ENCODE measurements around the gene IL5. TPM values are rescaled to one million over a fixed set of nuclear protein-coding genes. Genes with fewer than 3 reads are reported as not detected.

IL5 gene
- total RNA-seq, 4 donors from 2014 or later = not detected

GRCh38 chr5:132498686-132499271, 44.5 kb downstream of the IL5 start:
- no peak overlapping the region for H3K4me3 ChIP-seq (ENCODE audit: low read depth, poor library complexity, severe bottlenecking)
- WGBS, 2 donors = 78 to 89% methylated on average over 4 of the region's 4 CpGs
- DNase-seq (ENCODE audit: low spot score in 2 of 2) = peak; percentile 11 to 76
- intact Hi-C loops (cut with DNase I; ENCODE audit: low total_unique reads) = no loop called here
- TF ChIP-seq POLR2A (IDR thresholded peaks at IDR 0.05) = no peak
- TF ChIP-seq, protein P1, sequence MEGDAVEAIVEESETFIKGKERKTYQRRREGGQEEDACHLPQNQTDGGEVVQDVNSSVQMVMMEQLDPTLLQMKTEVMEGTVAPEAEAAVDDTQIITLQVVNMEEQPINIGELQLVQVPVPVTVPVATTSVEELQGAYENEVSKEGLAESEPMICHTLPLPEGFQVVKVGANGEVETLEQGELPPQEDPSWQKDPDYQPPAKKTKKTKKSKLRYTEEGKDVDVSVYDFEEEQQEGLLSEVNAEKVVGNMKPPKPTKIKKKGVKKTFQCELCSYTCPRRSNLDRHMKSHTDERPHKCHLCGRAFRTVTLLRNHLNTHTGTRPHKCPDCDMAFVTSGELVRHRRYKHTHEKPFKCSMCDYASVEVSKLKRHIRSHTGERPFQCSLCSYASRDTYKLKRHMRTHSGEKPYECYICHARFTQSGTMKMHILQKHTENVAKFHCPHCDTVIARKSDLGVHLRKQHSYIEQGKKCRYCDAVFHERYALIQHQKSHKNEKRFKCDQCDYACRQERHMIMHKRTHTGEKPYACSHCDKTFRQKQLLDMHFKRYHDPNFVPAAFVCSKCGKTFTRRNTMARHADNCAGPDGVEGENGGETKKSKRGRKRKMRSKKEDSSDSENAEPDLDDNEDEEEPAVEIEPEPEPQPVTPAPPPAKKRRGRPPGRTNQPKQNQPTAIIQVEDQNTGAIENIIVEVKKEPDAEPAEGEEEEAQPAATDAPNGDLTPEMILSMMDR (IDR thresholded peaks at IDR 0.05) = no peak

DNA sequence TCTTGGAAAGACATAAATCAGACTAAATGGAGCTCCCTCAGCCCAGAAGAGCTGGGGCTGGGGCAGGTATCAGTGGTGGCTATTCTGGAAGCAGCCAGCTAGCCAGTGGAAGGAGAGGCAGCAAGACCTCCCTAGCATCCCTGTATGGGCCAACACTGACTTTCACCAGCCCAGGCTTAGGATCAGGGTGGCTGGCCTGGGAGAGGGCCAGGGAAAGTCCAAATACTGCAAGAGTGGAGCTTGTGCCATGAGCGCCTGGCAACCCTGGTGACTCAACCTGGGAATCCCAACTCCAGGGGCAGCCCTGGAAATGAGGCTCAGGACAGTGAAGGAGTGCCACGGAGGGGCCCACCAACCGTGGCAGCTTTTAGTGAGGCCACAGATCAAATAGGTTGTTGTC, 45.2 kb downstream of the IL5 start:
- TF ChIP-seq POLR2A (IDR thresholded peaks at IDR 0.05) = no peak
- TF ChIP-seq, protein P1 (IDR thresholded peaks at IDR 0.05) = no peak
- peak; percentile 39 to 88 for DNase-seq (ENCODE audit: low spot score in 2 of 2)
- WGBS, 2 donors = 40 to 62% methylated on average over 3 of the region's 3 CpGs
- H3K4me3 ChIP-seq (ENCODE audit: low read depth, poor library complexity, severe bottlenecking) = no peak overlapping the region
- intact Hi-C loops (cut with DNase I; ENCODE audit: low total_unique reads) = no loop called here

GRCh38 chr5:132497488-132497997, 45.8 kb downstream of the IL5 start:
- intact Hi-C loops (cut with DNase I; ENCODE audit: low total_unique reads) = no loop called here
- H3K4me3 ChIP-seq (ENCODE audit: low read depth, poor library complexity, severe bottlenecking) = no peak overlapping the region
- 30 to 45% methylated on average over 6 of the region's 6 CpGs for WGBS, 2 donors
- peak; percentile 45 to 91 for DNase-seq (ENCODE audit: low spot score in 2 of 2)
- TF ChIP-seq POLR2A (IDR thresholded peaks at IDR 0.05) = no peak
- TF ChIP-seq, protein P1 (IDR thresholded peaks at IDR 0.05) = no peak

DNA sequence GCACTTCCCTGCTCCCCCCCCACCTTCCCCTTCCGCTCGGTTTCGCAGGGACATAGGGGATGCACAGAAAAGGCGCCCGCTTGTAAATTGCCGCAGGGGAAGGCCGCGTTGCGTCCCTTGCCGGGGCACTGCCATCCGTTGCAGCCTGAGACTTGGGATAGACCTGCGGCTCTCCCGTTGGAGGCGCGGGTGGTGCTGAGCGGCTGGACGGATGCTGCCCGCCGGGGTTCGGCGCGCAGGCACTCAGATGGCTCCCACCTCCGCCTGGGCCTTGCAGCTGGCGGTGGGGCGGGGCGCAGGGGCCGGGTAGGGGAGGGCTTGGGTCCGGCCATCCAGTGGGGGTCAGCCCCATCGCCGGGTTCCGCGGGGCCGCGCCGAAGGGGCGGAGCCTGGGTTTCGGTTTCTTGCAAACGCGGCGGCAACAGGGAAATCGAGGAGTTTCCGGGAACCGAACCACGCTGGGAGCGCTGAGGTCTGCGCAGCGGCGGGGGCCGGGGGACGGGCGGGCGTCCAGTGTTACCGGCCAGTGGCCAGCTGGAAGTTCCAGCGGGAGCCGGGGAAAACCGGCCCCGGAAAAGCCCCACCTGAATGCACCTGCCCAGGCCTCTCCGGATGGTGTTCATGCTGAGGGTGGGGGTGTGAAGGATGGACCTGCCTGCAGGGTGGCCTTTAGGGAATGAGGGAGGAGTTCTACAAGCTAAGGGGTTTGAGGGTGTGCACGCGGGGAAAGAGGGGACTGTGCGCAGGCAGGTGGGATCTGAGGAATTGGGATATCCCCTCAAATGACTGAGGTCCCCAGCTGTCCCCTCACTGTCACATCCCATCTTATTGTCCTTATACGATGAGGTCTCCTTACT, 46.5 kb downstream of the IL5 start:
- intact Hi-C loops (cut with DNase I; ENCODE audit: low total_unique reads) = no loop called here
- WGBS, 2 donors = 3 to 13% methylated on average over 10 to 35 of the region's 62 CpGs
- DNase-seq (ENCODE audit: low spot score in 2 of 2) = peak; percentile 83 to 97
- H3K4me3 ChIP-seq (ENCODE audit: low read depth, poor library complexity, severe bottlenecking) = peak overlapping the region; percentile 56
- TF ChIP-seq, protein P1 (IDR thresholded peaks at IDR 0.05) = no peak
- no peak for TF ChIP-seq POLR2A (IDR thresholded peaks at IDR 0.05)

DNA sequence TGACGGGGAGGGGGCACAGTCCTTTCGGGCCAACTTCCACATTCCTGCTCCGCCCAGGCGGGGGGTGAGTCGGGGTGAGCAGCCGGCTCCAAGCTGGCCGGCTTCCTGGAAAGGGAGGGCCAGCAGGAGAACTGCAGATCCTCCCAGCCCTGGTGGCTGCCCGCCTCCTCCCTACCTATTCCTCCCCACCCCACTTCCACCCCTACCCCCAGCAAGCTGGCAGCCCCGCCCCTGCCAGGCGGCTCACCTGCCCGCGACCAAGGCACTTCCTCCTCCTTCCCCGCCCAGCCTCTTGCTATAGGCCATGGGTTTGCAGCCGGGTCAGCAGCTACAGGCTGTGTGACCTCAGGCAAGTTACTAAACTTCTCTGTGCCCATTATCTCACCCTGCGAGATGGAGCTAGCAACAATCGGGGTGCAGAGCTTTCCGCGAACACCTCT, 47.1 kb downstream of the IL5 start:
- TF ChIP-seq, protein P1 (IDR thresholded peaks at IDR 0.05) = no peak
- no peak for TF ChIP-seq POLR2A (IDR thresholded peaks at IDR 0.05)
- 0 to 1% methylated on average over 18 of the region's 18 CpGs for WGBS, 2 donors
- peak overlapping the region; percentile 56 for H3K4me3 ChIP-seq (ENCODE audit: low read depth, poor library complexity, severe bottlenecking)
- peak; percentile 78 to 95 for DNase-seq (ENCODE audit: low spot score in 2 of 2)
- intact Hi-C loops (cut with DNase I; ENCODE audit: low total_unique reads) = no loop called here
